Mesendoderm (in vitro differentiated cells): ENCODE measurements around the gene DNAAF3.
A peak's percentile ranks its signal among the peaks of the same experiment; 100 is the strongest.
"Not testable (repeated sequence)": the region's sequence is repeated elsewhere in the genome, so short reads cannot be mapped to it uniquely, and the experiment has no call there.

Experiments used
- DNase-seq: peaks from one replicate; pipeline ENCODE4 v3.0.0; 2013
- H2AK5ac ChIP-seq: 2 replicates; pipeline ENCODE4 v1.6.1; 2013; ENCODE audit warnings: low read length, inconsistent platforms
- H2BK120ac ChIP-seq: 2 replicates; pipeline ENCODE4 v1.6.1; 2013; ENCODE audit warnings: low read depth, mild to moderate bottlenecking, low read length, moderate library complexity, mixed read lengths
- H2BK15ac ChIP-seq: replicated peaks from 2 replicates; pipeline ENCODE4 v1.6.1; 2013; ENCODE audit warnings: low read depth, mild to moderate bottlenecking, moderate library complexity
- H2BK5ac ChIP-seq: 2 replicates; pipeline ENCODE4 v1.6.1; 2013; ENCODE audit warnings: low read length, inconsistent platforms
- H3K18ac ChIP-seq: 2 replicates; pipeline ENCODE4 v1.6.1; 2013; ENCODE audit warnings: mild to moderate bottlenecking, low read length, mixed read lengths
- H3K23ac ChIP-seq: one replicate; pipeline ENCODE4 v1.6.1; 2013; ENCODE audit warnings: low read length
- H3K27ac ChIP-seq: 2 replicates; pipeline ENCODE4 v1.5.1; 2013; ENCODE audit warnings: low read depth, mild to moderate bottlenecking, inconsistent platforms, low read length, moderate library complexity
- H3K27me3 ChIP-seq: 2 replicates; pipeline ENCODE4 v1.6.1; 2013; ENCODE audit warnings: low read length, control low read depth, mild to moderate bottlenecking, inconsistent platforms; ENCODE audit not compliant: insufficient read depth, poor library complexity
- H3K36me3 ChIP-seq: 2 replicates; pipeline ENCODE4 v1.6.1; 2013; ENCODE audit warnings: low read length, inconsistent platforms; ENCODE audit not compliant: control insufficient read depth, insufficient read depth
- H3K4ac ChIP-seq: one replicate; pipeline ENCODE4 v1.6.1; 2013; ENCODE audit warnings: low read depth, mild to moderate bottlenecking, low read length, moderate library complexity
- H3K4me1 ChIP-seq: 2 replicates; pipeline ENCODE4 v1.6.1; 2013; ENCODE audit warnings: low read depth, low read length, inconsistent platforms; ENCODE audit not compliant: control insufficient read depth
- H3K4me2 ChIP-seq: 2 replicates; pipeline ENCODE4 v1.6.1; 2013; ENCODE audit warnings: low read length
- H3K4me3 ChIP-seq: 2 replicates; pipeline ENCODE4 v1.5.1; 2013; ENCODE audit warnings: mild to moderate bottlenecking, low read length
- H3K56ac ChIP-seq: one replicate; pipeline ENCODE4 v1.6.1; 2013; ENCODE audit warnings: low read length
- H3K79me1 ChIP-seq: 2 replicates; pipeline ENCODE4 v1.6.1; 2013; ENCODE audit warnings: low read length, inconsistent platforms
- H3K79me2 ChIP-seq: 2 replicates; pipeline ENCODE4 v1.6.1; 2013; ENCODE audit warnings: mild to moderate bottlenecking, low read length; ENCODE audit not compliant: control insufficient read depth, insufficient read depth
- H3K9ac ChIP-seq: 2 replicates; pipeline ENCODE4 v1.6.1; 2013; ENCODE audit warnings: low read length, inconsistent platforms
- H4K5ac ChIP-seq: one replicate; pipeline ENCODE4 v1.6.1; 2013; ENCODE audit warnings: low read length
- H4K8ac ChIP-seq: one replicate; pipeline ENCODE4 v1.6.1; 2013; ENCODE audit warnings: low read depth, mild to moderate bottlenecking, control low read depth, low read length, moderate library complexity
- WGBS: extraction: QIAGEN DNeasy Blood & Tissue Kit; methylation state at CpG from one replicate; pipeline ENCODE4 v1.1.7; 2013; ENCODE audit warnings: low lambda C conversion rate, missing lambda C conversion rate; ENCODE audit not compliant: insufficient coverage; ENCODE audit errors: extremely low coverage; 5-methylcytosine and 5-hydroxymethylcytosine counted together

Gene DNAAF3

DNA sequence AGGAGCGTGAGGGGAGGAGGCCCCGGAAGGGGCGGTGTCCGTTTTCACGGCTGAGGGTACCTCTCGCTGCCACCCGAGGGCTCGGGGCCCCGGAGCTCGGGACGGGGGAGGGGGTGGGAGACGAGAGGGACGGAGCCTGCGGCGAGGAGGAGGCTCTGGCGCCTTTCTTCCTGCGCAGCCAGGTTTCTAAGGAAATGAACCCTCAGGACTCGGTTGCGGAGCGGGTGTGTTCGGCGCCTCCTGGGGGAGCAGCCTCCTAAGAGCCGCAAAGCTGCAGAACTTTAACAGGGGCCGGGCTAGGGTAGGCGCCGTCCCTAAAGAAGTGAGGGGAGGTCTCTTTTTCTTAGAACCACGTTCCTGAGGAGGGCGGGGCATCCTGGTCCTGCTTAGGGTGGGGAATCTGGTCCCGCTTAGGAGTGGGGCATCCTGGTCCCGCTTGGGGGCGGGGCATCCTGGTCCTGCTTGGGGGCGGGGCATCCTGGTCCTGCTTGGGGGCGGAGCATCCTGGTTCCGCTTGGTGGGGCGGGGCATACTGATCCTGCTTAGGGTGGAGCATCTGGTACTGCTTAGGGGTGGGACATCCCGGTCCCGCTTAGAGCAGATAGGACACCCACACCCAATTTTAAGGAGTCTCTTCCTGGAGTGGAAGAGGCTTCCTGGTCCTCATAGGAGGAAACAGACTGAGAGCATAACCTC, 7.4 kb upstream of the DNAAF3 start:
- peaks cover 6% of the 10 kb centered on the region for H3K27me3 ChIP-seq
- no CpG with 5 or more reads among the region's 37 CpGs for WGBS
- no peak overlapping the region for H2BK120ac ChIP-seq
- no peak overlapping the region for H3K23ac ChIP-seq
- H4K8ac ChIP-seq, result no peak overlapping the region
- H3K36me3 ChIP-seq, result no peaks in the 10 kb centered on the region
- H3K79me1 ChIP-seq, result no peaks in the 10 kb centered on the region
- H3K4ac ChIP-seq, result peak overlapping the region; percentile 25
- H4K5ac ChIP-seq, result no peak overlapping the region
- peak overlapping the region; percentile 9 for H3K18ac ChIP-seq
- H3K56ac ChIP-seq, result peak overlapping the region; percentile 90
- no peak overlapping the region for H2BK5ac ChIP-seq
- no peaks in the 10 kb centered on the region for H3K79me2 ChIP-seq
- H3K9ac ChIP-seq, result peak overlapping the region; percentile 61
- H3K27ac ChIP-seq, result no peak overlapping the region
- peak overlapping the region; percentile 91 for H3K4me2 ChIP-seq
- H2BK15ac ChIP-seq, result no peak overlapping the region
- H3K4me3 ChIP-seq, result peak overlapping the region; percentile 42
- peak; percentile 89 for DNase-seq
- H3K4me1 ChIP-seq, result no peaks in the 10 kb centered on the region
- H2AK5ac ChIP-seq, result no peak overlapping the region

DNA sequence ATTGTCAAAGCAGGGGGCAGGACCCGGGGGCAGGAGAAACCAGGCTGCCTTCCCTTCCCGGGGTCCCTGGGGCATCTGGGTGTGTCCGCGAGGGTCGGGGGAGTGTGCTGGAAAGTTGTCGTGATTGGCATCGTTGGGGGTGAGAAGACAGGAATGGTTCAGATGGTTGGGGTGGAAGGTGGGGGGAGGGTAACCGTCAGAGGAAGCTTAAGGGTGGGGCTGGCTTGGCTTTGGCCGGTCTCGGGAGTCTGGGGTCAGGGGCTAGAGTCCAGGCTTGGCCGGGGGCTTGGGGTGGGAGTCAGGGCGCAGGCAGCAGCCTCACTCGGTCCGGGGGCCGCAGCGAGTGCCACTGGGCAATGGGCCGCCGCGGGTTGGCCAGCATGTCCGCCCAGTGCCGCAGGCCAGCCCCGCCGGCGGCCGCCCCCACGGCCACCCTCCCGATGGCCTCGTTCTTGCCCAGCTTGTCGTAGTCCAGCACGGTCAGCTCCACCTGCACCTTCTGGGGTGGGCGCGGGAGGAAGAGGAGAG, 6.8 kb upstream of the DNAAF3 start:
- Histone ChIP-seq H3K9ac (peak overlapping the region; percentile 61), H3K27ac (no peak overlapping the region), H2BK120ac (no peak overlapping the region), H2BK15ac (no peak overlapping the region), H3K56ac (peak overlapping the region; percentile 90), H3K79me2 (no peaks in the 10 kb centered on the region), H2BK5ac (no peak overlapping the region), H3K79me1 (no peaks in the 10 kb centered on the region), H2AK5ac (no peak overlapping the region), H3K36me3 (no peaks in the 10 kb centered on the region), H4K8ac (no peak overlapping the region), H3K4me3 (peak overlapping the region; percentile 42), H3K4me1 (no peaks in the 10 kb centered on the region), H4K5ac (no peak overlapping the region), H3K27me3 (peaks cover 6% of the 10 kb centered on the region), H3K4ac (peak overlapping the region; percentile 25), H3K18ac (peak overlapping the region; percentile 9), H3K23ac (no peak overlapping the region), H3K4me2 (peak overlapping the region; percentile 91)
- no CpG with 5 or more reads among the region's 32 CpGs for WGBS
- DNase-seq, result no peak

DNA sequence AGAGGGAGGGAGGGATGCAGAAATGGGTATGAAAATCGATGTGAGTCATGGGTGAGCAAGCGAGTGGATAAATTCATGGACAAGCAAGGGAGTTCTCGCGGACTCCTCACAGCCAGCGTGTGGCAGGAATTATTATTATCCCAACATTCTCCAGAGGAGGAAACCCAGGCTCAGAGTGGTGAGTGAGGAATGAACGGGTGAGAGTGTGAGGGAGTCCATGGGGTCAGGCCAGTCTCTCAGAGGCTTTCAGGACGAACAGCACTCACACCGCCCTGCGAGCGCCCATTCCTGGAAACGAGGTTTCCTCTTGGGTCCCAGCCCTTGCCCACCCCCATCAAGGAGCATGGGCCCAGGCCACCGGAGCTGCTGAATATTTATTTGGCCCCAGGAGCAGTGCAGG, 6.3 kb upstream of the DNAAF3 start:
- H3K27me3 ChIP-seq, result peaks cover 6% of the 10 kb centered on the region
- no peak overlapping the region for H3K4me3 ChIP-seq
- H3K4ac ChIP-seq, result no peak overlapping the region
- no peaks in the 10 kb centered on the region for H3K79me2 ChIP-seq
- no peak overlapping the region for H3K18ac ChIP-seq
- no peak overlapping the region for H2BK15ac ChIP-seq
- no peak overlapping the region for H2BK120ac ChIP-seq
- peak overlapping the region; percentile 48 for H3K9ac ChIP-seq
- H3K23ac ChIP-seq, result no peak overlapping the region
- no peak overlapping the region for H2BK5ac ChIP-seq
- H3K4me1 ChIP-seq, result no peaks in the 10 kb centered on the region
- H4K8ac ChIP-seq, result no peak overlapping the region
- H2AK5ac ChIP-seq, result no peak overlapping the region
- WGBS, result no CpG with 5 or more reads among the region's 12 CpGs
- H3K79me1 ChIP-seq, result no peaks in the 10 kb centered on the region
- H3K56ac ChIP-seq, result peak overlapping the region; percentile 90
- DNase-seq, result no peak
- no peak overlapping the region for H3K27ac ChIP-seq
- no peaks in the 10 kb centered on the region for H3K36me3 ChIP-seq
- H3K4me2 ChIP-seq, result peak overlapping the region; percentile 91
- no peak overlapping the region for H4K5ac ChIP-seq

DNA sequence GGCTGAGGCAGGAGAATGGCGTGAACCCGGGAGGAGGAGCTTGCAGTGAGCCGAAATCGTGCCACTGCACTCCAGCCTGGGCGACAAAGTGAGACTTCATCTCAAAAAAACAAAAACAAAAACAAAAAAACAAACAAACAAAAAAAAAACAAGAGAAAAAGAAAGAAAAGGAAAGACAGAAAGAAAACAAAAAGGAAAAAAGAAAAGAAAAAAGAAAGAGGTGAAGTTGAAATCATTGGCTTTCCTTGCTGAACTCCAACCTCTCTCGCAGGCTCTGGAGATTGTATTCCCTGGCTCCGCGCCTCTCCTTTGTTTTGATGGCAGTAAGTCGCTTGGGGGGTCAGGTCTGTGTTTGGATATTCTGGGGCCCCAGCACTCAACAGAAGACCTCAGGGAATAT, 5.9 kb upstream of the DNAAF3 start:
- not testable (repeated sequence) for H3K27me3 ChIP-seq, H3K56ac ChIP-seq, H3K36me3 ChIP-seq, H3K9ac ChIP-seq, H2BK5ac ChIP-seq, H2AK5ac ChIP-seq, DNase-seq, H4K8ac ChIP-seq, H2BK120ac ChIP-seq, H3K23ac ChIP-seq, H3K79me1 ChIP-seq, H3K4me1 ChIP-seq, H3K4me3 ChIP-seq, H3K18ac ChIP-seq, H3K4me2 ChIP-seq, H3K79me2 ChIP-seq, H3K27ac ChIP-seq, H3K4ac ChIP-seq, H4K5ac ChIP-seq, H2BK15ac ChIP-seq
- no CpG with 5 or more reads among the region's 9 CpGs for WGBS

DNA sequence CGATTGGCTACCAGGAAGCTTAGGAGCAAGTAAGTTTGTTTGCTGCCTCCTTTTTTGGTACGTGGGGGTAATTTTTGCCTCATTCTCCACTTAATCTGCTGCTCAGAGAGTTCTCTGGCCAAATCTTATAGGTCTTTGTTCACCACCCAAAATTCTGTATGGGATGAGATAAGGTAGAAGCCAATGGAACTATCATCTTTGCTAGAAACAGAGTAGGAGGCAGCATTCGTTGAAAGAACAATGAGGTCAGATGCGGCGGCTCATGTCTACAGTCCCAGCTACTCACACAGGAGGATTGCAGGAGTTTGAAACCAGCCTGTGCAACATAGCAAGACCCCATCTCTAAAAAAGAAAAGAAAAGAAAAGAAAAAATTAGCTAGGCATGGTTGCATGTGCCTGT, 5.0 kb upstream of the DNAAF3 start:
- WGBS, result no CpG with 5 or more reads among the region's 5 CpGs
- Histone ChIP-seq H3K9ac (no peak overlapping the region), H3K4me2 (no peak overlapping the region), H3K27me3 (peaks cover 6% of the 10 kb centered on the region), H2AK5ac (no peak overlapping the region), H3K4me1 (no peaks in the 10 kb centered on the region), H2BK5ac (no peak overlapping the region), H3K4me3 (no peak overlapping the region), H3K56ac (no peak overlapping the region), H3K36me3 (no peaks in the 10 kb centered on the region), H3K27ac (no peak overlapping the region), H3K79me1 (no peaks in the 10 kb centered on the region), H4K8ac (no peak overlapping the region), H2BK15ac (no peak overlapping the region), H3K23ac (no peak overlapping the region), H4K5ac (no peak overlapping the region), H3K4ac (no peak overlapping the region), H2BK120ac (no peak overlapping the region), H3K18ac (no peak overlapping the region), H3K79me2 (no peaks in the 10 kb centered on the region)
- no peak for DNase-seq

DNA sequence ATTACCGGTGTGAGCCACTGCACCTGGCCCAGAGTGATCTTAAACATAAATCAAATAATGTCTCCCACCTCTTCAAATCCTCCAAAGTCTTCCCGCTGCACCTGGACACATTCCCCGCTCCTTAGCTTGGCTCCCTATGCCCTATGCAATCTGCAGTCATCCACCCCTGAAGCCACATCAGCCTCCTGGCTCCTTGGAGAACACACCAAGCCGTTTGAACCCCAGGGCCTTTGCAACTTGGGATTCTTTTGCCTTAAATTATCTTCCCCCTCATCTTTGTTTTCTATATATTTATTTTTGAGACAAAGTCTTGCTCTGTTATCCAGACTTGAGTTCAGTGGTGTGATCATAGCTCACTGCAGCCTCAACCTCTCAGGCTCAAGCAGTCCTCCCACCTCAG, 2.7 kb upstream of the DNAAF3 start:
- WGBS, result no CpG with 5 or more reads among the region's 4 CpGs
- Histone ChIP-seq H3K27ac (no peak overlapping the region), H4K8ac (no peak overlapping the region), H3K4ac (no peak overlapping the region), H3K4me1 (no peaks in the 10 kb centered on the region), H4K5ac (no peak overlapping the region), H2BK120ac (no peak overlapping the region), H3K36me3 (no peaks in the 10 kb centered on the region), H3K9ac (no peak overlapping the region), H2BK5ac (no peak overlapping the region), H3K4me2 (no peak overlapping the region), H3K56ac (no peak overlapping the region), H3K27me3 (peaks cover 6% of the 10 kb centered on the region), H2AK5ac (no peak overlapping the region), H3K79me1 (no peaks in the 10 kb centered on the region), H3K79me2 (no peaks in the 10 kb centered on the region), H2BK15ac (no peak overlapping the region), H3K23ac (no peak overlapping the region), H3K18ac (no peak overlapping the region), H3K4me3 (no peak overlapping the region)
- no peak for DNase-seq
